ENCODE data around the gene GMFB. TPM values are rescaled to one million over a fixed set of nuclear protein-coding genes. Genes with fewer than 3 reads are reported as not detected.
"Not testable (repeated sequence)": the region's sequence is repeated elsewhere in the genome, so short reads cannot be mapped to it uniquely, and the experiment has no call there.

GMFB gene
- total RNA-seq, 2 donors from 2014 or later, result 19.2 to 37.1 TPM

DNA sequence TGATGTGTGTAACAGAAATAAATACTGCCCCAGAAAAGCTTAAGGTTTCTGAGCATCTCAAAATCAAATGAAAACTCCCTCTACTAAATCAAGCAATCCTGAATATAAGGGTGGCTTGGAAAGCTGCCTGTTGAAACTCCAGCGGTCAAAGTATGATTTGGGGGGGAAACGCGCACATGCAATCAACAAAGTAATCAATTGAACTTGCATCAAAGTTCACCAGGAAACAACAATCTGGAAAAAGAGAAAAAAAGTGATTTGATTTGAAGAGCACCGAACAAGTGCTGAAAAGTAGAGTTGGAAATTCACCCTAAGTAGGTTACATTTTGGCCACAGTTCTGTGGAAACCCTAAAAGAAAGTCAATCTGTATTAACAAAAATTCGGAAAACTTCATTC is 48.3 kb downstream of the GMFB start:
- H3K4me3 ChIP-seq, result peak overlapping the region; percentile 66 to 89
- peaks cover 3% of the 10 kb centered on the region for H3K4me1 ChIP-seq (replicated peaks)
- TF ChIP-seq POLR2AphosphoS5 (IDR thresholded peaks at IDR 0.05) (no peak), POLR2A (IDR thresholded peaks at IDR 0.05) (no peak)
- TF ChIP-seq, protein P1, sequence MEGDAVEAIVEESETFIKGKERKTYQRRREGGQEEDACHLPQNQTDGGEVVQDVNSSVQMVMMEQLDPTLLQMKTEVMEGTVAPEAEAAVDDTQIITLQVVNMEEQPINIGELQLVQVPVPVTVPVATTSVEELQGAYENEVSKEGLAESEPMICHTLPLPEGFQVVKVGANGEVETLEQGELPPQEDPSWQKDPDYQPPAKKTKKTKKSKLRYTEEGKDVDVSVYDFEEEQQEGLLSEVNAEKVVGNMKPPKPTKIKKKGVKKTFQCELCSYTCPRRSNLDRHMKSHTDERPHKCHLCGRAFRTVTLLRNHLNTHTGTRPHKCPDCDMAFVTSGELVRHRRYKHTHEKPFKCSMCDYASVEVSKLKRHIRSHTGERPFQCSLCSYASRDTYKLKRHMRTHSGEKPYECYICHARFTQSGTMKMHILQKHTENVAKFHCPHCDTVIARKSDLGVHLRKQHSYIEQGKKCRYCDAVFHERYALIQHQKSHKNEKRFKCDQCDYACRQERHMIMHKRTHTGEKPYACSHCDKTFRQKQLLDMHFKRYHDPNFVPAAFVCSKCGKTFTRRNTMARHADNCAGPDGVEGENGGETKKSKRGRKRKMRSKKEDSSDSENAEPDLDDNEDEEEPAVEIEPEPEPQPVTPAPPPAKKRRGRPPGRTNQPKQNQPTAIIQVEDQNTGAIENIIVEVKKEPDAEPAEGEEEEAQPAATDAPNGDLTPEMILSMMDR (IDR thresholded peaks at IDR 0.05), result no peak
- WGBS, result 2% methylated on average over 5 of the region's 5 CpGs
- H3K9me3 ChIP-seq, result no peaks in the 10 kb centered on the region
- H3K36me3 ChIP-seq, result no peaks in the 10 kb centered on the region
- H3K27me3 ChIP-seq (replicated peaks; ENCODE audit: insufficient read depth), result no peaks in the 10 kb centered on the region
- no peak for DNase-seq (ENCODE audit: low spot score)
- intact Hi-C loops (cut with DNase I), result loop anchor here (2.0 kb wide), 1 partner anchor 48 kb away; the partner anchor contains the start of gene GMFB
- peak overlapping the region; percentile 87 to 91 for H3K27ac ChIP-seq

DNA sequence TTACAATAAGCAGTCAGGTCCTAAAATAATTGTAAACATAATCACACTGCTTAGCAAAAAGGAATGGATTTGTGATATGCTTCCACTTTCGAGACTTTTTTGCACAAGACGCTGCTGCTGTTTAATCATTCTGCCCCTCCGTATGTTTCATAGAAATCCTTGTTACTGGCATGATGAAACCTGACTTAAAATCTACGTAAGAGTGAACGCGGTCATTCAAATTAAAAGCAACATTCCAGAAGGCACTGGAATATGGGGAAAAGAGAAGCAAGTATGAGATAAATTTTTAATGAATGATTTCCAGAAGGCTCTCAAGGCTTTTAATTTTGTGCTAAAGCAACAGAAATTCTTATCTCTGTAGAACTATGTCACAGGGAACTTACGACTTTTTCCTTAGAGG is 48.7 kb downstream of the GMFB start:
- no peak for DNase-seq (ENCODE audit: low spot score)
- WGBS, result 44% methylated on average over 7 of the region's 7 CpGs
- Histone ChIP-seq H3K9me3 (no peaks in the 10 kb centered on the region), H3K27ac (peak overlapping the region in 1 of 2 donors; percentile 87), H3K4me3 (peak overlapping the region; percentile 66 to 89), H3K4me1 (replicated peaks) (peaks cover 3% of the 10 kb centered on the region), H3K27me3 (replicated peaks; ENCODE audit: insufficient read depth) (no peaks in the 10 kb centered on the region), H3K36me3 (no peaks in the 10 kb centered on the region)
- TF ChIP-seq POLR2A (IDR thresholded peaks at IDR 0.05) (no peak), POLR2AphosphoS5 (IDR thresholded peaks at IDR 0.05) (no peak)
- TF ChIP-seq, protein P1 (IDR thresholded peaks at IDR 0.05), result no peak
- intact Hi-C loops (cut with DNase I), result loop anchor here (2.0 kb wide), 1 partner anchor 49 kb away; the partner anchor contains the start of gene GMFB

DNA sequence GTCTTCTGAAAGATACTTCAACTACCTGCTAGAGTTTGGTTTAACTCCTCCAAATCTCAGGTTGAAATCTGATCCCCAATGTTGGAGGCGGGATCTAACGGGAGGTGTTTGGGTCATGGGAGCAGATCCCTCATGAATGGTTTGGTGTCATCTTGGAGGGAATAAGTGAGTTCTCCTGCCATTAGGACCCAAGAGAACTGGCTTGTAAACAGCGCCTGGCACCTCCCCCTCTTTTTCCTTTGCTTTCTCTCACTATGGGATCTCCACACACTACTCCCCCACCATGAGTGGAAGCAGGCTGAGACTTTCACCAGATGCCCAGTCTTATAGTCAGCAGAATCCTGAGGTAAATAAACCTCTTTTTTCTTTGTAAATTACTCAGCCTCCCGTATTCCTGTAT is 50.1 kb downstream of the GMFB start:
- DNase-seq (ENCODE audit: low spot score), result no peak
- WGBS, result 84% methylated on average over 4 of the region's 4 CpGs
- H3K27ac ChIP-seq, result no peak overlapping the region
- peaks cover 3% of the 10 kb centered on the region for H3K4me1 ChIP-seq (replicated peaks)
- H3K4me3 ChIP-seq, result no peak overlapping the region
- no peaks in the 10 kb centered on the region for H3K27me3 ChIP-seq (replicated peaks; ENCODE audit: insufficient read depth)
- TF ChIP-seq, protein P1 (IDR thresholded peaks at IDR 0.05), result no peak
- TF ChIP-seq POLR2AphosphoS5 (IDR thresholded peaks at IDR 0.05), result no peak
- no peak for TF ChIP-seq POLR2A (IDR thresholded peaks at IDR 0.05)
- H3K9me3 ChIP-seq, result no peaks in the 10 kb centered on the region
- intact Hi-C loops (cut with DNase I), result no loop called here
- no peaks in the 10 kb centered on the region for H3K36me3 ChIP-seq

DNA sequence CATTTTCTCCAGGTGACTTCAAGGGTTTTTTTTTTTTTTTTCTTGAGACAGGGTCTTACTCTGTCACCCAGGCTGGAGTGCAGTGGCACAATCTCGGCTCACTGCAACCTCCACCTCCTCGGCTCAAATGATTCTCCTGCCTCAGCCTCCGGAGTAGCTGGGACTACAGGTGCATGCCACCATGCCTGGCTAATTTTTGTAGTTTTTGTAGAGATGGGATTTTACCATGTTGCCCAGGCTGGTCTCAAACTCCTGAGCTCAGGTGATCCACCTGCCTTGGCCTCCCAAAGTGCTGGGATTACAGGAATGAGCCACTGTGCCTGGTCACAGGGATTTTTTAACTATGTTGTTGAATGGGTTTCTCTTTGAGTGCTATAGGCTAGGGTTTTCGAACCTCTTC is 50.8 kb downstream of the GMFB start:
- not testable (repeated sequence) for H3K4me1 ChIP-seq (replicated peaks)

DNA sequence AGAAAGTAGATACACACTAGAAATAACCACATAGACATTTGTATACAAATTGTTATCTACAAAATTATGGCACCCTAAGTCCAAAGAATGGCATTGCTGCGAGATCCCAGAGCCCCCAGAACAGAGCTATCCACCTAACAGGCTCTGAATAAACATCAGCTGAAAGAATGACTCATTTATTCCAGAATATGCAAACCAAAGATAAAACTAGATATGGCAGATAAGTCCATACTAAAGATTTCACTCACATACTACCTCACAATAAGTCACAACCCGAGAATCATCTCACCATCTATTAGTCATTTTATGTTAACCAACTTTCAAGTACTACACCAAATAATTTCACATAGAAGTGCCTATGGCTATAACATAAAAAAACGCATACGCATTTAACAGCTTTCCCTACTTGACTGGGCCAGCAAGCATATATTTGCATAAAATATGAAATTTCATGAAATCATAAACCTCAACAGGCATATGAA is 53.2 kb downstream of the GMFB start:
- intact Hi-C loops (cut with DNase I), result no loop called here
- Histone ChIP-seq H3K9me3 (no peaks in the 10 kb centered on the region), H3K4me1 (replicated peaks) (peaks cover 3% of the 10 kb centered on the region), H3K27ac (no peak overlapping the region), H3K4me3 (no peak overlapping the region), H3K36me3 (no peaks in the 10 kb centered on the region), H3K27me3 (replicated peaks; ENCODE audit: insufficient read depth) (no peaks in the 10 kb centered on the region)
- DNase-seq (ENCODE audit: low spot score), result no peak
- WGBS, result 71% methylated on average over 4 of the region's 4 CpGs
- TF ChIP-seq, protein P1 (IDR thresholded peaks at IDR 0.05), result no peak
- TF ChIP-seq POLR2AphosphoS5 (IDR thresholded peaks at IDR 0.05) (no peak), POLR2A (IDR thresholded peaks at IDR 0.05) (no peak)

More for the DNA sequence above, 50.8 kb downstream of the GMFB start:
- intact Hi-C loops (cut with DNase I); DNase-seq (ENCODE audit: low spot score); H3K27me3 ChIP-seq (replicated peaks; ENCODE audit: insufficient read depth); H3K27ac ChIP-seq; H3K4me3 ChIP-seq; H3K9me3 ChIP-seq; H3K36me3 ChIP-seq: not testable (repeated sequence)
- WGBS, result 93% methylated on average over 4 of the region's 4 CpGs

Measured in prostate gland (tissue), 2 donors.